GM06990 (cell line): ENCODE results near the gene ALS2CL.

Experiments used
- DNase-seq: peaks from one replicate; pipeline ENCODE4 v3.0.0-alpha.2; 2011; ENCODE audit not compliant: insufficient read length; ENCODE audit errors: extremely low read depth
- H3K27me3 ChIP-seq: replicated peaks from 2 replicates; pipeline ENCODE4 v1.6.0; 2011; ENCODE audit warnings: low read length; ENCODE audit not compliant: control insufficient read depth, insufficient read depth
- H3K36me3 ChIP-seq: 2 replicates; pipeline ENCODE4 v1.5.1; 2011; ENCODE audit warnings: low read length; ENCODE audit not compliant: control insufficient read depth, insufficient read depth
- H3K4me3 ChIP-seq: replicated peaks from 2 replicates; pipeline ENCODE4 v1.5.1; 2011; ENCODE audit warnings: low read depth, mild to moderate bottlenecking, control low read depth, low read length
- CTCF ChIP-seq: IDR thresholded peaks from 2 replicates; pipeline ENCODE4 v1.5.1; 2011; ENCODE audit warnings: low read length, control low read depth, mild to moderate bottlenecking, inconsistent platforms; ENCODE audit not compliant: insufficient read depth, poor library complexity, severe bottlenecking

ALS2CL gene

GRCh38 chr3:46663591-46664135 lies 29.8 kb downstream of the ALS2CL start:
- DNase-seq, result no peak
- Histone ChIP-seq H3K27me3 (peaks cover 4% of the 10 kb centered on the region), H3K4me3 (no peak overlapping the region), H3K36me3 (no peaks in the 10 kb centered on the region)
- no peak for TF ChIP-seq CTCF

GRCh38 chr3:46662771-46663551 lies 30.5 kb downstream of the ALS2CL start:
- no peak for DNase-seq
- Histone ChIP-seq H3K4me3 (no peak overlapping the region), H3K36me3 (no peaks in the 10 kb centered on the region), H3K27me3 (peaks cover 4% of the 10 kb centered on the region)
- no peak for TF ChIP-seq CTCF

GRCh38 chr3:46661776-46662766 lies 31.4 kb downstream of the ALS2CL start:
- no peak for TF ChIP-seq CTCF
- peaks cover 3% of the 10 kb centered on the region for H3K27me3 ChIP-seq
- H3K36me3 ChIP-seq, result no peaks in the 10 kb centered on the region
- H3K4me3 ChIP-seq, result no peak overlapping the region
- DNase-seq, result no peak

- Histone ChIP-seq H3K27me3 (peaks cover 3% of the 10 kb centered on the region), H3K36me3 (no peaks in the 10 kb centered on the region), H3K4me3 (no peak overlapping the region)
- no peak for DNase-seq
- TF ChIP-seq CTCF, result no peak
Observed at GRCh38 chr3:46660543-46661523, 32.6 kb downstream of the ALS2CL start.

GRCh38 chr3:46660003-46660402 lies 33.5 kb downstream of the ALS2CL start:
- Histone ChIP-seq H3K27me3 (peaks cover 3% of the 10 kb centered on the region), H3K4me3 (no peak overlapping the region), H3K36me3 (no peaks in the 10 kb centered on the region)
- TF ChIP-seq CTCF, result no peak
- no peak for DNase-seq
